Testis (tissue), 3 donors: ENCODE results near the gene TENT5A. TPM values are rescaled to one million over a fixed set of nuclear protein-coding genes. Genes with fewer than 3 reads are reported as not detected.

ENCODE experiments used
- DNase-seq: peaks from one replicate; pipeline ENCODE4 v3.0.0-alpha.2; 2019
- H3K27ac ChIP-seq, 2 donors: fragments of 200-600 bp; sonication (generic); one replicate each; pipeline ENCODE4 v1.5.1; 2019
- H3K27me3 ChIP-seq: fragments of 200-600 bp; sonication (generic); one replicate; pipeline ENCODE4 v1.5.1; 2019
- H3K36me3 ChIP-seq: fragments of 200-600 bp; sonication (generic); one replicate; pipeline ENCODE4 v1.5.1; 2017; ENCODE audit warnings: low read depth; ENCODE audit errors: missing control alignments
- H3K4me1 ChIP-seq: fragments of 200-600 bp; sonication (generic); one replicate; pipeline ENCODE4 v1.5.1; 2019
- H3K4me3 ChIP-seq, 2 donors: fragments of 200-600 bp; sonication (generic); one replicate each; pipeline ENCODE4 v1.5.1; 2017 to 2019
- H3K9me3 ChIP-seq: fragments of 200-600 bp; sonication (generic); one replicate; pipeline ENCODE4 v1.5.1; 2017
- CTCF ChIP-seq, 3 experiments: fragments of 450-650 bp in 2 of 3; fragments of 200-600 bp in 1 of 3; sonication (generic) in 1 of 3; IDR thresholded peaks; one replicate each; pipeline ENCODE4 v1.5.1; 2016 to 2019; ENCODE audit warnings: antibody characterized with exemption in 3 of 3, mild to moderate bottlenecking in 2 of 3, moderate library complexity in 1 of 3
- POLR2A ChIP-seq: fragments of 450-650 bp; IDR thresholded peaks from one replicate; pipeline ENCODE4 v1.6.1; 2017; ENCODE audit warnings: antibody characterized with exemption, mild to moderate bottlenecking, moderate library complexity
- WGBS, 2 donors: methylation state at CpG; one replicate each; pipeline ENCODE4 v1.1.5; 2018; 5-methylcytosine and 5-hydroxymethylcytosine counted together
- intact Hi-C: fragments of 100-400 bp; cut with DNase I; formaldehyde crosslinking; loops from one replicate; pipeline ENCODE4 v1.15.1; 2023; ENCODE audit warnings: low total_unique reads
- polyA plus RNA-seq: library from polyadenylated mRNA; stranded (reverse); fragments of 350-450 nt; fragmentation: Illumina TruSeq; extraction: RNeasy Lipid Tissue Mini Kit (QIAGEN cat#74804); gene quantifications from one replicate; pipeline ENCODE4 v1.2.3, GENCODE V29; 2014; ENCODE audit warnings: low read depth, low replicate concordance; ENCODE audit not compliant: insufficient read depth
- total RNA-seq, 2 donors: library from RNA; depleted of rRNA; stranded (reverse); fragments of >200 nt; gene quantifications; one replicate each; pipeline ENCODE4 v1.2.3, GENCODE V29; 2016

TENT5A gene
- total and polyA plus RNA-seq, 3 donors from 2014 or later: 7.0 to 9.2 (median 9.2) TPM

DNA sequence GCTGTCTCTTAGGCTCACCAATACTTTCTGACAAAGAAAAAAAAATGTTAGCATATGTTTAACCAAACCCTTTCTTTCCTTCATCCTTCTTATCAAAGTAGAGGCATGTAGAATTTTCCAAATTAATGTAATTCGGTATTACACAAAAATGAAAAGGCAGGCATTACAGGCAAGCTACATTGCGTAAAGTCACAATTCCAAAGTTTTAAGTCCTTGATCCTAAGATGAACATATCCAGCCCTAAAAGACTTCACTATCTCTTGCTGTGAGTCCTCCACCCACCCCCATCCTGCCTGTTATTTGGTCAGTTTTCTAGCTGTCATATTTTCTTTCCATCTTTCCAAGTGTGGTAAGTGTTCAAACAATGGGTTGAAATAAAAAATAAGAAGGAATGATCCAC, 12.1 kb upstream of the TENT5A start:
- Histone ChIP-seq H3K4me1 (no peaks in the 10 kb centered on the region), H3K9me3 (no peaks in the 10 kb centered on the region), H3K4me3 (no peak overlapping the region), H3K27me3 (no peaks in the 10 kb centered on the region), H3K27ac (no peak overlapping the region), H3K36me3 (no peaks in the 10 kb centered on the region)
- TF ChIP-seq CTCF (IDR thresholded peaks at IDR 0.05) (no peak), POLR2A (no peak)
- no peak for DNase-seq
- 94 to 99% methylated on average over 2 of the region's 2 CpGs for WGBS, 2 donors
- intact Hi-C loops: no loop called here

DNA sequence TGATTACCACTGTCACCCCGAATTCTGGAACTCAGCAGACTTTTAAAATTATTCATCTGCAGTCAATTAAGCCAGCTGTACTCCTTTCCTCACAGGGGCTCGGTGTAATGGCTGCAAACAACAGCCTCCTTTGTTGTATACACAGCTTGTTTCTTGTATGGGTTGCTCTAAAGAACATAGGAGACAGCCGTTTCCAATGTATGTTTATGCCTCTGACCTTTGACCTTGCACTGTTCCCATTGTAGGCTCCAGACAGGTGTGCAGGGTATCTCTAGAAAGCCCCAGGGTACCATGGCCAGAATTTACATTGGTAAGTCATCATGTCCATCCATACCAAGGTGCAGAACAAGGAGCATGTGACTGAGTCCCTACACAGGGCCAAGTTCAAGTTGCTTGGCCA, 11.5 kb upstream of the TENT5A start:
- WGBS, 2 donors: 72 to 74% methylated on average over 3 of the region's 3 CpGs
- H3K36me3 ChIP-seq: no peaks in the 10 kb centered on the region
- H3K9me3 ChIP-seq: no peaks in the 10 kb centered on the region
- TF ChIP-seq POLR2A (no peak), CTCF (IDR thresholded peaks at IDR 0.05) (no peak)
- no peak for DNase-seq
- no peak overlapping the region for H3K27ac ChIP-seq
- intact Hi-C loops: no loop called here
- no peaks in the 10 kb centered on the region for H3K4me1 ChIP-seq
- no peak overlapping the region for H3K4me3 ChIP-seq
- H3K27me3 ChIP-seq: no peaks in the 10 kb centered on the region

- no peaks in the 10 kb centered on the region for H3K9me3 ChIP-seq
- H3K27me3 ChIP-seq: no peaks in the 10 kb centered on the region
- no peak overlapping the region for H3K27ac ChIP-seq
- no peak overlapping the region for H3K4me3 ChIP-seq
- intact Hi-C loops: no loop called here
- WGBS, 2 donors: 75 to 88% methylated on average over 1 of the region's 1 CpG
- DNase-seq: no peak
- TF ChIP-seq POLR2A (no peak), CTCF (IDR thresholded peaks at IDR 0.05) (no peak)
- no peaks in the 10 kb centered on the region for H3K4me1 ChIP-seq
- no peaks in the 10 kb centered on the region for H3K36me3 ChIP-seq
Measured at GRCh38 chr6:81763051-81763450, 10.6 kb upstream of the TENT5A start.

GRCh38 chr6:81762606-81763005, 10.1 kb upstream of the TENT5A start:
- 64 to 77% methylated on average over 4 of the region's 4 CpGs for WGBS, 2 donors
- Histone ChIP-seq H3K27me3 (no peaks in the 10 kb centered on the region), H3K27ac (no peak overlapping the region), H3K4me1 (no peaks in the 10 kb centered on the region), H3K9me3 (no peaks in the 10 kb centered on the region), H3K4me3 (no peak overlapping the region), H3K36me3 (no peaks in the 10 kb centered on the region)
- TF ChIP-seq POLR2A (no peak), CTCF (IDR thresholded peaks at IDR 0.05) (no peak)
- intact Hi-C loops: no loop called here
- no peak for DNase-seq

DNA sequence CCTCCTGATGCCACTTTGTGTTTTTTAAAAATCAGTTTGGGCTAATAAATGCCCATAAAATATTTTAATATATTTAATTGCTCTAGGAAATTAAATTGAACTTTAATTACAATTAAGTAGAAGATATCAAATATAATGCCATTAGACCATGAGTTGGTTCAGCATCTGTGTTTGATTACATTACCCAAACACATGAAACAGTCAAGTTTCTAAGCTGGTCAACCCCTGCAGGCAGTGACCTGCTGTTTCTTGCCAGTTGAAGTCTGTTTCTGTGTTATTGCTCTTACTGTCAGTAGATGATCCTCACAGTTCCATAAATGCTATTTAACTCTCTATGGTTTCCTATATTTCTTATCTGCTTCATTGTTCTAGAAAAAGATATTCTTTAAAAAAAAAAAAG, 9.7 kb upstream of the TENT5A start:
- TF ChIP-seq CTCF (IDR thresholded peaks at IDR 0.05) (no peak), POLR2A (no peak)
- no peak overlapping the region for H3K4me3 ChIP-seq
- H3K27ac ChIP-seq: no peak overlapping the region
- intact Hi-C loops: no loop called here
- no peak for DNase-seq
- no peaks in the 10 kb centered on the region for H3K4me1 ChIP-seq
- no peaks in the 10 kb centered on the region for H3K27me3 ChIP-seq
- H3K9me3 ChIP-seq: no peaks in the 10 kb centered on the region
- no peaks in the 10 kb centered on the region for H3K36me3 ChIP-seq
